Ishikawa (cell line): Measurements from ENCODE around the gene OR10A2.
A peak's percentile ranks its signal among the peaks of the same experiment; 100 is the strongest.

Experiments used
- CEBPB ChIP-seq: IDR thresholded peaks from 2 replicates; pipeline ENCODE4 v1.6.1; 2012
- CREB1 ChIP-seq: IDR thresholded peaks from 2 replicates; pipeline ENCODE4 v1.6.1; 2012; ENCODE audit warnings: low read depth
- EGR1 ChIP-seq: IDR thresholded peaks from 2 replicates; pipeline ENCODE4 v1.6.1; 2012
- EP300 ChIP-seq: IDR thresholded peaks from 2 replicates; pipeline ENCODE4 v1.6.1; 2012; ENCODE audit warnings: borderline replicate concordance
- FOXM1 ChIP-seq: IDR thresholded peaks from 2 replicates; pipeline ENCODE4 v1.6.1; 2012; ENCODE audit warnings: low read depth, borderline replicate concordance
- MAX ChIP-seq: IDR thresholded peaks from 2 replicates; pipeline ENCODE4 v1.6.1; 2012
- NFIC ChIP-seq: IDR thresholded peaks from 2 replicates; pipeline ENCODE4 v1.6.1; 2012
- RAD21 ChIP-seq: IDR thresholded peaks from 2 replicates; pipeline ENCODE4 v1.6.1; 2012; ENCODE audit warnings: low read depth
- REST ChIP-seq: IDR thresholded peaks from 2 replicates; pipeline ENCODE4 v1.6.1; 2012; ENCODE audit warnings: low read depth, mild to moderate bottlenecking
- TAF1 ChIP-seq: IDR thresholded peaks from 2 replicates; pipeline ENCODE4 v1.6.1; 2012; ENCODE audit warnings: low read depth, mild to moderate bottlenecking
- TCF12 ChIP-seq: IDR thresholded peaks from 2 replicates; pipeline ENCODE4 v1.6.1; 2012; ENCODE audit warnings: low read depth
- TEAD4 ChIP-seq: IDR thresholded peaks from 2 replicates; pipeline ENCODE4 v1.6.1; 2012
- USF1 ChIP-seq: IDR thresholded peaks from 2 replicates; pipeline ENCODE4 v1.6.1; 2012
- YY1 ChIP-seq: IDR thresholded peaks from 2 replicates; pipeline ENCODE4 v1.6.1; 2012; ENCODE audit warnings: low read depth
- ZBTB7A ChIP-seq: IDR thresholded peaks from 2 replicates; pipeline ENCODE4 v1.6.1; 2012; ENCODE audit warnings: low read depth

Gene OR10A2

GRCh38 chr11:6850526-6850925 is 12.3 kb upstream of the OR10A2 start:
- no peak for TF ChIP-seq MAX
- TF ChIP-seq ZBTB7A: no peak
- no peak for TF ChIP-seq TEAD4
- no peak for TF ChIP-seq FOXM1
- no peak for TF ChIP-seq EP300
- no peak for TF ChIP-seq CREB1
- TF ChIP-seq TCF12: no peak
- TF ChIP-seq TAF1: no peak
- TF ChIP-seq NFIC: no peak
- TF ChIP-seq USF1: no peak
- no peak for TF ChIP-seq CEBPB
- TF ChIP-seq REST: no peak
- no peak for TF ChIP-seq EGR1
- TF ChIP-seq YY1: no peak
- TF ChIP-seq RAD21: no peak

GRCh38 chr11:6855971-6856541 is 6.8 kb upstream of the OR10A2 start:
- TF ChIP-seq TCF12 (no peak), REST (no peak), RAD21 (no peak), ZBTB7A (no peak), EGR1 (no peak), YY1 (no peak), MAX (no peak), EP300 (no peak), NFIC (no peak), TAF1 (no peak), CEBPB (no peak)

- TF ChIP-seq FOXM1 (no peak), NFIC (no peak), TAF1 (no peak), TCF12 (no peak)
Measured at GRCh38 chr11:6856871-6857270, 6.0 kb upstream of the OR10A2 start.

- TF ChIP-seq CREB1: no peak
- no peak for TF ChIP-seq CEBPB
- TF ChIP-seq TEAD4: no peak
- TF ChIP-seq YY1: no peak
Measured at GRCh38 chr11:6864438-6864837, 1.6 kb downstream of the OR10A2 start.

GRCh38 chr11:6871278-6871677 is 8.4 kb downstream of the OR10A2 start:
- TF ChIP-seq TEAD4 (no peak), CREB1 (no peak), TAF1 (no peak), EGR1 (no peak), ZBTB7A (no peak), EP300 (no peak)

GRCh38 chr11:6875761-6876160 is 12.9 kb downstream of the OR10A2 start:
- peak; percentile 59 for TF ChIP-seq REST
- no peak for TF ChIP-seq TAF1
